ENCODE data around the gene PRKCB.

DNA sequence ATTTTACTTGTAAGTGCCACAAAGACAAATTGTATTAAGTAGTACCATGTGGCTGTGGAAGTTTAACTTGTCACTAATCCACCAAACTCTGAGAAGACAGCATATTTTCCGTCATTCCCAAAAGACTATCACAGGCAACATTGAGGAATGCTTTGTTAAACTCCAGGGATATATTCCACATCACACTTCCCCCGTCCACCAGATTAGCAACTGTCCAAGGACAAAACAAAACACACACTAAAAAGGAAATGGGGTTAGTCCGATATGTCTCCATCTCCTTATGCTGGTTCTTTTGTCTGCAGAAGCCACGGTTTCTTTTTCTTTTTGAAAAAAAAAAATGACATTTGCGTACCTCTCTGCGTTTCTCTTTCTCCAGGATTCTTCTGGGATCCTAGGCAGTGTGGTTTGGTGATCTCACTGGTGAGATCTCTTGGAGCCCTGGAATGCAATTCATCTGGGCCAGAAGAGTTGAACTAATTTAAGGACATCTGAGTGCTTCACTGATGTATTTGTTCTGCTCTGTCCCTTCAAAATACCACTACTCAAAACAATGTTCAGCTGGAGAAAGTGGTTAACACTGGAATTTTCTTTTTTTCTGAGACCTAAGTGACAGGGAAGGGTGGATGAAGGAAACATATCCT lies 40.6 kb downstream of the PRKCB start:
- TF ChIP-seq POLR2A (IDR thresholded peaks at IDR 0.05) (no peak), EP300 (IDR thresholded peaks at IDR 0.05) (no peak), CTCF (IDR thresholded peaks at IDR 0.05) (no peak), POLR2AphosphoS5 (IDR thresholded peaks at IDR 0.05) (no peak)
